GM21390 (cell line): ENCODE data around the gene COL6A1.

Source experiments
- ATAC-seq: cut with Tn5 transposase; IDR thresholded peaks from one replicate; pipeline ENCODE4 v1.9.1; 2021; ENCODE audit not compliant: unreplicated experiment

COL6A1 gene

GRCh38 chr21:45981151-45982091, at the start of gene COL6A1:
COL6A1 (plus strand) TSS chr21:45981770; CDS start chr21:45981851, 81 bp downstream.
- no peak for ATAC-seq

GRCh38 chr21:45932922-45933502, 48.6 kb upstream of the COL6A1 start:
- ATAC-seq, result no peak

GRCh38 chr21:45934085-45934484, 47.5 kb upstream of the COL6A1 start:
- ATAC-seq, result no peak

- ATAC-seq, result no peak
These were observed 47.0 kb upstream of the COL6A1 start for GRCh38 chr21:45934554-45934953.

- ATAC-seq, result no peak
These were observed 45.9 kb upstream of the COL6A1 start for GRCh38 chr21:45935628-45936027.

- ATAC-seq, result no peak
These were observed 43.7 kb upstream of the COL6A1 start for GRCh38 chr21:45937721-45938452.

- ATAC-seq, result no peak
These were observed 43.2 kb upstream of the COL6A1 start for GRCh38 chr21:45938453-45938755.

GRCh38 chr21:45938811-45939520, 42.6 kb upstream of the COL6A1 start:
- ATAC-seq, result no peak

GRCh38 chr21:45939521-45940045, 42.0 kb upstream of the COL6A1 start:
- no peak for ATAC-seq

GRCh38 chr21:45940091-45940490, 41.5 kb upstream of the COL6A1 start:
- no peak for ATAC-seq

- no peak for ATAC-seq
These were observed 40.8 kb upstream of the COL6A1 start for GRCh38 chr21:45940621-45941337.

- ATAC-seq, result no peak
These were observed 40.2 kb upstream of the COL6A1 start for GRCh38 chr21:45941338-45941710.

GRCh38 chr21:45941717-45942546, 39.6 kb upstream of the COL6A1 start:
- no peak for ATAC-seq

- ATAC-seq, result no peak
These were observed 38.6 kb upstream of the COL6A1 start for GRCh38 chr21:45942755-45943629.

- ATAC-seq, result no peak
These were observed 37.7 kb upstream of the COL6A1 start for GRCh38 chr21:45943630-45944540.

- ATAC-seq, result no peak
These were observed 37.0 kb upstream of the COL6A1 start for GRCh38 chr21:45944601-45945000.

- ATAC-seq, result no peak
These were observed 36.3 kb upstream of the COL6A1 start for GRCh38 chr21:45945066-45945867.
